ENCODE measurements around the gene GCSH.

Gene GCSH

DNA sequence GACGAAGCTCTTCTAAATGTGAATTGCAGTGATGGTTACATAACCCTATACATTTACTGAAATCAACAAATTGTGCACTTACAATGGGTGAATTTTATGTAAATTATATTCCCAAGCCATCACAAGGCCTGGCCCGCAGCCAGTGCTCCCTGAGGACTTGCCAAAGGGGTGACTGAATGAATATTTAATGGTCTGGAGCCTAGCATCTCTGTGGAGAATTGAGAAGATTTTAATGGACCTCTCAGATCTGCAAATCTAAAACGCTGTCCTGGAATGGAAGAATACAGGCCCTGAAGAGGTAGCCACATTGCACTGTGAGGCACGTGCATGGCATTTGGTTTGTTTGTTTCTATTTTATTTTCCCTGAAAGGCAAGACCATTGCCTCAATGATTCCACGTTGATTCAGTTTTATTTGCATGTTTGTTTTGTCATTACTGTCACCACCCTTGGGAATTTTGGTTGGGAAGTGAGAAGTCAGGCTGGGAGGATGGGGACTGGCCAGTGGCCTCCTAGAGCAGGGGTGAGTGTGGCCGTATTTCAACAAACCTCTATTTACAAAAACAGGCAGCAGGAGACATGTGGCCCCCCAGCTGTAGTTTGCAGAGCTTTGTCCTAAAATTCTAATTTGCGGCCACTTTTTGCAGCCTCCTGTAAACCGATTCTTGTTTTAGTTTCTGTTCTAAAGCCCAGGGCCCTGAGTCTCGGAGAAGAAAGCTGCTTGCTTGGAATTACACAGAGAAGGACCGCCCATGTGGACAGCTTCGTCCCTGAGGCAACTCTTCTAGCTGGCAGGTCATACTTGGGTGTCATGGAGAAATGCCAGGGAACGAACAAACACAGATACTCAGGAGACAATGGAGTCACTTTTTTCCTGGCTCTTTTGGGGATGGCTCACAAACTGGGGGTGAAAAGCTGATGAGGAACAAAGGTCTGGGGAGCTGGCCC, 40.5 kb upstream of the GCSH start:
- TF ChIP-seq, protein P1, sequence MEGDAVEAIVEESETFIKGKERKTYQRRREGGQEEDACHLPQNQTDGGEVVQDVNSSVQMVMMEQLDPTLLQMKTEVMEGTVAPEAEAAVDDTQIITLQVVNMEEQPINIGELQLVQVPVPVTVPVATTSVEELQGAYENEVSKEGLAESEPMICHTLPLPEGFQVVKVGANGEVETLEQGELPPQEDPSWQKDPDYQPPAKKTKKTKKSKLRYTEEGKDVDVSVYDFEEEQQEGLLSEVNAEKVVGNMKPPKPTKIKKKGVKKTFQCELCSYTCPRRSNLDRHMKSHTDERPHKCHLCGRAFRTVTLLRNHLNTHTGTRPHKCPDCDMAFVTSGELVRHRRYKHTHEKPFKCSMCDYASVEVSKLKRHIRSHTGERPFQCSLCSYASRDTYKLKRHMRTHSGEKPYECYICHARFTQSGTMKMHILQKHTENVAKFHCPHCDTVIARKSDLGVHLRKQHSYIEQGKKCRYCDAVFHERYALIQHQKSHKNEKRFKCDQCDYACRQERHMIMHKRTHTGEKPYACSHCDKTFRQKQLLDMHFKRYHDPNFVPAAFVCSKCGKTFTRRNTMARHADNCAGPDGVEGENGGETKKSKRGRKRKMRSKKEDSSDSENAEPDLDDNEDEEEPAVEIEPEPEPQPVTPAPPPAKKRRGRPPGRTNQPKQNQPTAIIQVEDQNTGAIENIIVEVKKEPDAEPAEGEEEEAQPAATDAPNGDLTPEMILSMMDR (IDR thresholded peaks at IDR 0.05; ENCODE audit: insufficient read depth, low read depth, low read length, missing control alignments) = no peak
- DNase-seq (ENCODE audit: low read depth) = peak; percentile 14
- no peak overlapping the region for H3K4me3 ChIP-seq (ENCODE audit: low read length)

DNA sequence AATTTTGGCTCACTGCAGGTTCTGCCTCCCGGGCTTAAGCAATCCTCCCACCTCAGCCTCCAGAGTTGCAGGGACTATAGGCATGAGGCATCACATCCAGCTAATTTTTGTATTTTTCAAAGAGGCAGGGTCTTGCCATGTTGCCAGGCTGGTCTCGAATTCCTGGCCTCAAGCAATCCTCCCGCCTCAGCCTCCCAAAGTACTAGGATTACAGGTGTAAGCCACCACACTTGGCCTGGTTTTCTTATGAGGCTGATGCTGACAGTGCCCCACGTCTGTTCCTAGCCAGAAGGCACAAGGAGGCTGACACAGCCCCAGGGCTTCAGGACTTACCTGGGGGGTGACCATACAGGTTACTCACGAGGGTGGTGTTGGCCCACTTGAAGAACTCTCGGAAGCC, 33.9 kb upstream of the GCSH start:
- DNase-seq (ENCODE audit: low read depth) = no peak
- no peak overlapping the region for H3K4me3 ChIP-seq (ENCODE audit: low read length)
- TF ChIP-seq, protein P1 (IDR thresholded peaks at IDR 0.05; ENCODE audit: insufficient read depth, low read depth, low read length, missing control alignments) = no peak

DNA sequence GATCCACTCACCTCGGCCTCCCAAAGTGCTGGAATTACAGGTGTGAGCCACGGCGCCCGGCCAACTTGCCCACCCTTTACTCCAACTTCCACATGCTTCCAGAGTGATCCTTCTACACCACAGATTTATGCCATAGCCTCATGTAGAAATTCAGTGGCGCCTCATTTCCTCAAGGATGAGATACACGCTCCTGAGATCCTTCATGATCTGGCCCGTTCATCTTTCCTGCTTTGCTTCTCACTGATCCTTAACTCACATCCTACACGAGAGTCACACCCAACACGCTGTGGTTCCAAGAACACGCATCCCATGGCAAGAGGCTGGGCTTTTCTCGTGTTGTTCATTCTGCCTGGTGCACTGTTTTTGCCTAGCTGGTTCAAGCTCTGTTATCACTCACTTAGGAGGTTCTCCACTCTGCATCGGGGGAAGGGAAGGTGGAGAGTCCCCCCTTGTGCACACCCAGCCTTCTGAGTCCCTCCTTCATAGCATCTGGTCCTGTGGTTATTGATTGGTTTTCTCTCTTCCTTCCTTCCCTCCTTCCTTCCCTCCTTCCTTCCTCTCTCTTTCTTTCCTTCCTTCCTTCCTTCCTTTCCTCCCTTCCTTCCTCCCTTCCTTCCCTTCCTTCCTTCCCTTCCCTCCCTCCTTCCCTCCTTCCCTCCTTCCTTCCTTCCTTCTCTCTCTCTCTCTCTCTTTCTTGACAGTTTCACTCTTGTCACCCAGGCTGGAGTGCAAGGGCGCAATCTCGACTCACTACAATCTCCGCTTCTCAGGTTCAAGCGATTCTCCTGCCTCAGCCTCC, 32.7 kb upstream of the GCSH start:
- no peak overlapping the region for H3K4me3 ChIP-seq (ENCODE audit: low read length)
- DNase-seq (ENCODE audit: low read depth) = no peak
- TF ChIP-seq, protein P1 (IDR thresholded peaks at IDR 0.05; ENCODE audit: insufficient read depth, low read depth, low read length, missing control alignments) = no peak

DNA sequence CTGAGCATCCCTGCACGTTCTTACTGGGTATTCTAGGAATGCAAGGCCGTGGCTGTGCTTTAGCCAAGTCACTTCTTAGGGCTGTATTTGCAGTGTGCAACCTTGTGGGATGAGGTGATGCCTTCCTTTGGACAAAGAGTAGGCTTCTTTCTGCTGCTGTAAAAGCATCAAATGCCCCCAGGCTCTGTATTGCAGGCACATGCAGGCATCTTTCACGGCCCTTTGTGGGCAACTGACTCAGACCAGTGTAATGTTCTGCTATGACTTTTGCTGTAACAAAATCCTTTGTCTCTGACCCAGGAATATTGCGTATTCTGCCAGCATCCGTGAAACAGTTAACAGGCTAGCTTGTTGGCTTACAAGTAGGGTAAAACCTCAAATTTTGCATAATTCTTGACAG, 30.9 kb upstream of the GCSH start:
- peak; percentile 92 for DNase-seq (ENCODE audit: low read depth)
- H3K4me3 ChIP-seq (ENCODE audit: low read length) = no peak overlapping the region
- TF ChIP-seq, protein P1 (IDR thresholded peaks at IDR 0.05; ENCODE audit: insufficient read depth, low read depth, low read length, missing control alignments) = no peak

DNA sequence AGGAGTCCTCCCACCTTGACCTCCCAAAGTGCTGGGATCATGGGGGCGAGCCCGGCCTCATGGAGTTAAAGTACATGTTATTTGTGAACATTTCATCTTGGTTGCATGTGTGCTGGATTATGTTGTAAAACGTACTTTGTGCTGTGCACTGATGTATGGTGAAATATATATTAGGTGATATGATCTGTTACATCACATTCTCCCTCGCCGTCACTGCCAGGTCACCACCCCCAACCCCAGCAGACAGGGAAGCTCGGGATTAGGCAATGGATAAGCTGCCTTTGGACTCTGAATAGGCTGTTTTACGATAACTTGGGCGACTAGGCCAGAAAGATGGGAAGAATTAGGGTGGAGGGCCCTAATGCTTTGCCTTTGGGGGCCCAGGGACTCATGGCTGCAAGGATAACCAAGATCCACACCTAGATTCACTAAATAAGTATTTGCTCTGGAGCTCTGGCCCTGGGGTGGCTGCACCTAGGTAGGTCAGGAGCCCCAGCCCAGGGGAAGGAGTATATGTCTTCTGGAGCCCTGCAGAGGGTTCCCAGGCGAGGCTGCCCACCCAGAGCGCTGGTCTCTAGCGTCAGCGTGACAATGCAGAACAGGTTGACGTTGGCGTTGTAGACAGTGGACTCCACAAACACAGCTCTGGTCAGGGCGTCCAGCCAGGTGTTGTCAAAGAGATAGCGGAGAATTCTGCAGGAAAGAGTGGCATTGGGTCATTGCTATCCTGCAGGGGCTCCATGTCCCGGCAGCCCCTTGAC, 27.1 kb upstream of the GCSH start:
- no peak overlapping the region for H3K4me3 ChIP-seq (ENCODE audit: low read length)
- DNase-seq (ENCODE audit: low read depth) = no peak
- TF ChIP-seq, protein P1 (IDR thresholded peaks at IDR 0.05; ENCODE audit: insufficient read depth, low read depth, low read length, missing control alignments) = no peak

DNA sequence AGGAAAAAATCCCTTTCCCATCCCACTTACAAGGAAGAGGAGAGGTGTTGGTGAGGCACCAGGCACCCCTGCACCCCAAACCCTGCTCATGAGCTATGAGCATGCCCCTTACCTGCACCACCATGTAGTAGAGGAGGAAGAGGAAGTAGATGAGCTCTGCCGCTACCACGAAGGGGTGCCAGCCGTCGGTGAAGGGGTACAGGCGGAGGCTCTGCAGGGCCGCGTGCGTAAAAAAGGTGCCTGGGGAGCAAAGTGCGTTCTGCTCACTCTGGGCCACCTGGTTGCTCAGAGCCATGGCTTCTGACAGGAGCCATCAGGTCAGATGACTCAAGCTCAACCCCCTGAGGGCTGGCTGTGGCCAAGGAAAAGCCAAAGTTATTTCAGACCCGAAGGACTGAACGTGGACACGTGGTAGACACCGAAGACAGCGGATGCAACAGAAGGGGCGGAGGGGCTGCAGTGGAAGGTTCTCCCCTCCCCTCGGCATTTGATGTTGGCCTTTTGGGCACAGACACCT, 25.3 kb upstream of the GCSH start:
- DNase-seq (ENCODE audit: low read depth) = no peak
- no peak overlapping the region for H3K4me3 ChIP-seq (ENCODE audit: low read length)
- TF ChIP-seq, protein P1 (IDR thresholded peaks at IDR 0.05; ENCODE audit: insufficient read depth, low read depth, low read length, missing control alignments) = no peak

Data from epithelial cell of esophagus (primary cell).